ENCODE results near the gene FAM53B. TPM values are rescaled to one million over a fixed set of nuclear protein-coding genes. Genes with fewer than 3 reads are reported as not detected.

Gene FAM53B
- total RNA-seq, 4 donors from 2014 or later, result 25.2 to 43.3 (median 34.7) TPM

DNA sequence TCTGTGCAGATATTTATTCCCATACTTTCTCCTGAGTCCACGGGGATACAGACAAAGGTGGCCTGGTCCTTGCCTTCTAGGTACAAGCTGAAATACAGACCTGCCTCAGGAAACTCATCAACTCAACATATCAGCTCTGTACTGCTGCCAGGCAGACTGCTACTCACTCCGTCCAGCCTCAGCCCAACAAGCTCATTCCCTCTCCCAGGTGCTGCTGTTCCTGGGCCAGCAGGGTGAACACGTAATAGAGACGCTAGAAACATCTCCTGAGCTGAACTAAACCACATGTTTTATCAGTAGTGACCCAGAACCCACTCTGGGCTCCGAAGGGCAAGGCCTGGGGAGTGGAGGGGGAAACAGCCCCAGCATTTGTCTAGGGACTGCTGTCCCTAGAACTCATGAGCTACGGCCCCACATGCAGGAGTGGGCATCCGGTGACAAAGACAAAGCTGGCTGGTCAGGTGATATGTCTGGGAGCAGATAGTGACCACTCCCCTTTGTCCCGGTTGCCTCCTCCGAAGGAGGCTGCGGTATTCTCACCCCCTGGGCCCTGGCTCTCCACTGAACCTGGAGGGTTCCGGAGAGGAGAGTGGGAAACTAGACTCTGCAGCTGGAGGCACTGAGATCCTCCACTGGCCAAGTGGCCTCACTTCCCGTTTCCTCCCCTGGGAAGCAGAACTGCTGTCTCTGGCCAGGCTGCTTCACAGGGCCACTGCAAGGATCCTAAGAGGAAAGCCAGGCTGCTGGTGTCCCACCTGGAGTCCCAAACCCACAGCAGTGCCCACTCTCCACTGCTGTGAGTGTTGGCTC lies 116.1 kb downstream of the FAM53B start:
- H3K27ac ChIP-seq (replicated peaks in 1 of 4), result peak overlapping the region; percentile 9 to 59 (median 41)
- intact Hi-C loops (cut with DNase I), result loop anchor here (5.0 kb wide), 1 partner anchor 86 kb away; no protein-coding TSS in a partner anchor
- peaks cover 0 to 10% (median 6%) of the 10 kb centered on the region in 4 donors for H3K36me3 ChIP-seq
- TF ChIP-seq, protein P1, sequence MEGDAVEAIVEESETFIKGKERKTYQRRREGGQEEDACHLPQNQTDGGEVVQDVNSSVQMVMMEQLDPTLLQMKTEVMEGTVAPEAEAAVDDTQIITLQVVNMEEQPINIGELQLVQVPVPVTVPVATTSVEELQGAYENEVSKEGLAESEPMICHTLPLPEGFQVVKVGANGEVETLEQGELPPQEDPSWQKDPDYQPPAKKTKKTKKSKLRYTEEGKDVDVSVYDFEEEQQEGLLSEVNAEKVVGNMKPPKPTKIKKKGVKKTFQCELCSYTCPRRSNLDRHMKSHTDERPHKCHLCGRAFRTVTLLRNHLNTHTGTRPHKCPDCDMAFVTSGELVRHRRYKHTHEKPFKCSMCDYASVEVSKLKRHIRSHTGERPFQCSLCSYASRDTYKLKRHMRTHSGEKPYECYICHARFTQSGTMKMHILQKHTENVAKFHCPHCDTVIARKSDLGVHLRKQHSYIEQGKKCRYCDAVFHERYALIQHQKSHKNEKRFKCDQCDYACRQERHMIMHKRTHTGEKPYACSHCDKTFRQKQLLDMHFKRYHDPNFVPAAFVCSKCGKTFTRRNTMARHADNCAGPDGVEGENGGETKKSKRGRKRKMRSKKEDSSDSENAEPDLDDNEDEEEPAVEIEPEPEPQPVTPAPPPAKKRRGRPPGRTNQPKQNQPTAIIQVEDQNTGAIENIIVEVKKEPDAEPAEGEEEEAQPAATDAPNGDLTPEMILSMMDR (IDR thresholded peaks at IDR 0.05), result no peak
- TF ChIP-seq POLR2A (IDR thresholded peaks at IDR 0.05; ENCODE audit: low read depth) (no peak), POLR2AphosphoS5 (IDR thresholded peaks at IDR 0.05) (no peak), EP300 (IDR thresholded peaks at IDR 0.05) (no peak)
- H3K9me3 ChIP-seq, result no peaks in the 10 kb centered on the region
- H3K4me1 ChIP-seq, result peaks cover 75 to 83% (median 78%) of the 10 kb centered on the region in 4 donors
- H3K4me3 ChIP-seq, result no peak overlapping the region
- DNase-seq (ENCODE audit: extremely low spot score), result no peak
- no peaks in the 10 kb centered on the region for H3K27me3 ChIP-seq
- 65% methylated on average over 11 of the region's 12 CpGs for WGBS

DNA sequence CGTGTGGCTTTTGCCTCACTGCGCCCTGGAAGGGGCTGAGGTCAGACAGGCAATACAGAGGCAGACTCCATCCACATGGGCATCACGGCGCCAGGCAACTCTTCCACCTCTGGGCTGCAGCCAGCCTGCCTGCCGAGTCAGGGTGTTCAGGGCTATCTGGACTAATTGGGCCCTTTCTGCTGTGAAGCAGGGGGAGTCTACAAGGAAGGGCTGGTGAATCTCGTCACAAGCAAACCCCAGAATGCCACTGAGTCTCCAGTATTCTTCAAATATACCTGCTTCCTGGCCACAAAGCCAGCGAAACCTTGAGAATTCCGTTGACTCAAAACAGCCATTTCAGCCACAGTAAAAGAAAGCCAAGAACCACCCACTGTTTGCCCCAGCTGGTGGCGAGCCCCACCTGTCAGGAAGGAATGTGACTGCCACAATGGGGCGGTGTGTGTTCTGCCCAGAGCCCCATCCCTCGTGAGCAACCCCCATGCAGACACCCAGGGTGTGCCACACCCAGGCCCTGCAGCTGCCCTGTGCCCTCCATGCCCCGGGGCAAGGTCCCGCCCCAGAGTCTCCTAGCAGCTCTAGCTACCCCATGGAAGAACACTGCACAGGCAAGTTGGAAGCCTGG lies 117.3 kb downstream of the FAM53B start:
- Histone ChIP-seq H3K36me3 (peaks cover 0 to 18% (median 15%) of the 10 kb centered on the region in 4 donors), H3K27ac (replicated peaks in 1 of 4) (peak overlapping the region in 1 of 4 donors; percentile 59), H3K4me1 (peaks cover 72 to 80% (median 78%) of the 10 kb centered on the region in 4 donors), H3K9me3 (no peaks in the 10 kb centered on the region), H3K27me3 (no peaks in the 10 kb centered on the region), H3K4me3 (no peak overlapping the region)
- intact Hi-C loops (cut with DNase I), result loop anchor here (5.0 kb wide), 1 partner anchor 85 kb away; no protein-coding TSS in a partner anchor
- no peak for DNase-seq (ENCODE audit: extremely low spot score)
- TF ChIP-seq POLR2AphosphoS5 (IDR thresholded peaks at IDR 0.05) (no peak), POLR2A (IDR thresholded peaks at IDR 0.05; ENCODE audit: low read depth) (no peak), EP300 (IDR thresholded peaks at IDR 0.05) (no peak)
- TF ChIP-seq, protein P1 (IDR thresholded peaks at IDR 0.05), result no peak
- 66% methylated on average over 4 of the region's 13 CpGs for WGBS

DNA sequence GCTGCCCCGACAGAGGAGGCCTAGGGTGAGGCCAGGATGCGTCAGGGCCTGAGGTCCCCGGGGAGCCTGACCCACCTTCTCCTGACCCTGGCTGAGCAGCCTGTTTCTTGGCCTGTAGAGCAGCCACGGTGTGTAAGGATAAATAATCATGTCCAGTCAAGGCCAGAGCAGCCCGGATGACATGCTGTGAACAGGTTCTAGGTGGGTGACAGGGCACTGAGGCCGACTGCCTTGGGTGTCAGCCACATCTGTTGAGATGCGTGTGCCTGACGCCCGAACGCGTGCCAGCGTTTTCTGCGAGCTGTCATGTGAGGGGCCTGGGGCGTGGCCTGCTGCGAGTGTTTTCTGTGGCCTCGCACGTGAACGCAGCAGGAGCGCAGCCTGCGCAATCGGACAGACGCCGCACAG lies 118.3 kb downstream of the FAM53B start:
- peaks cover 0 to 21% (median 17%) of the 10 kb centered on the region in 4 donors for H3K36me3 ChIP-seq
- H3K27ac ChIP-seq (replicated peaks in 1 of 4), result no peak overlapping the region
- H3K27me3 ChIP-seq, result no peaks in the 10 kb centered on the region
- intact Hi-C loops (cut with DNase I), result loop anchor here (5.0 kb wide), 1 partner anchor 84 kb away; no protein-coding TSS in a partner anchor
- 84% methylated on average over 10 of the region's 23 CpGs for WGBS
- DNase-seq (ENCODE audit: extremely low spot score), result no peak
- no peaks in the 10 kb centered on the region for H3K9me3 ChIP-seq
- TF ChIP-seq POLR2AphosphoS5 (IDR thresholded peaks at IDR 0.05), result no peak
- TF ChIP-seq, protein P1 (IDR thresholded peaks at IDR 0.05), result no peak
- TF ChIP-seq POLR2A (IDR thresholded peaks at IDR 0.05; ENCODE audit: low read depth), result no peak
- TF ChIP-seq EP300 (IDR thresholded peaks at IDR 0.05), result no peak
- no peak overlapping the region for H3K4me3 ChIP-seq
- H3K4me1 ChIP-seq, result peaks cover 72 to 80% (median 78%) of the 10 kb centered on the region in 4 donors

DNA sequence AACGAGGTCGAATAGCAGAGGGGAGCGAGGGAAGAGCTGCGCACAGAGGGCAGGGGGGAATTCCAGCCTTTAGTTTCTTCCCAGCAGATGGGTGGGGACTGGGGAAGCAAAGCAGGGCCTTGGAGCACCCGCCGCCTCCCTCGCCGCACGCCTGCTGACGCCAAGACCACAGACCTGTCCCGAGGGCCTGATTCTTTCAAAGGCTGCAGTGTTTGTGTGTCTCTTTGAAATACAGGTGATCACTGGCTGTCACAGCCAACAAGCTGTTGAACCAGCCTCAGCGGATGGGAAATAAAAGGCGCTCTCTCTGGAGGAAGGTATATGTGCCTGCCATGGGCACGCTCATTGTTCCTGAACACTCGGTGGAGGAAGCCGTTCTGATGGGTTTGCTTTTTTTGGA lies 119.3 kb downstream of the FAM53B start:
- DNase-seq (ENCODE audit: extremely low spot score), result no peak
- Histone ChIP-seq H3K9me3 (no peaks in the 10 kb centered on the region), H3K4me3 (no peak overlapping the region), H3K4me1 (peaks cover 65 to 75% (median 72%) of the 10 kb centered on the region in 4 donors), H3K27ac (replicated peaks in 1 of 4) (no peak overlapping the region), H3K27me3 (no peaks in the 10 kb centered on the region), H3K36me3 (peaks cover 0 to 21% (median 18%) of the 10 kb centered on the region in 4 donors)
- WGBS, result 92% methylated on average over 16 of the region's 16 CpGs
- intact Hi-C loops (cut with DNase I), result loop anchor here (5.0 kb wide), 1 partner anchor 83 kb away; no protein-coding TSS in a partner anchor
- TF ChIP-seq POLR2A (IDR thresholded peaks at IDR 0.05; ENCODE audit: low read depth), result no peak
- TF ChIP-seq EP300 (IDR thresholded peaks at IDR 0.05), result no peak
- no peak for TF ChIP-seq POLR2AphosphoS5 (IDR thresholded peaks at IDR 0.05)
- TF ChIP-seq, protein P1 (IDR thresholded peaks at IDR 0.05), result no peak

All from esophagus muscularis mucosa (tissue), 4 donors.